Activated CD4-positive, alpha-beta T cell treated with anti-CD3 and anti-CD28 coated beads, Interleukin-2, Interleukin-6, amounts not matched to agents 100 ng/mL and 50 ng/mL, durations not matched to agents 16 hours and 8 hours (primary cell): ENCODE results near the gene LMNTD2.
A peak's percentile ranks its signal among the peaks of the same experiment; 100 is the strongest.
"Not testable (repeated sequence)": the region's sequence is repeated elsewhere in the genome, so short reads cannot be mapped to it uniquely, and the experiment has no call there.

Experiments used
- DNase-seq: peaks from one replicate; pipeline ENCODE4 v3.0.0-alpha.2; 2020

LMNTD2 gene

GRCh38 chr11:533586-534395, 26.7 kb downstream of the LMNTD2 start:
- no peak for DNase-seq

- DNase-seq: no peak
These were observed 27.5 kb downstream of the LMNTD2 start for GRCh38 chr11:532986-533585.

- no peak for DNase-seq
These were observed 28.0 kb downstream of the LMNTD2 start for GRCh38 chr11:532527-532985.

- DNase-seq: no peak
These were observed 28.5 kb downstream of the LMNTD2 start for GRCh38 chr11:531919-532526.

GRCh38 chr11:530960-531831, 29.3 kb downstream of the LMNTD2 start:
- no peak for DNase-seq

- no peak for DNase-seq
These were observed 30.7 kb downstream of the LMNTD2 start for GRCh38 chr11:529728-530411.

GRCh38 chr11:528815-529727, 31.5 kb downstream of the LMNTD2 start:
- no peak for DNase-seq

- DNase-seq: no peak
These were observed 32.2 kb downstream of the LMNTD2 start for GRCh38 chr11:528166-528814.

- no peak for DNase-seq
These were observed 34.3 kb downstream of the LMNTD2 start for GRCh38 chr11:526192-526591.

GRCh38 chr11:521177-521688, 39.3 kb downstream of the LMNTD2 start:
- DNase-seq: no peak

GRCh38 chr11:520428-521176, 39.9 kb downstream of the LMNTD2 start:
- no peak for DNase-seq

GRCh38 chr11:518463-519202, 41.9 kb downstream of the LMNTD2 start:
- DNase-seq: peak; percentile 93

- DNase-seq: not testable (repeated sequence)
These were observed 43.4 kb downstream of the LMNTD2 start for GRCh38 chr11:516918-517685.

- no peak for DNase-seq
These were observed 44.1 kb downstream of the LMNTD2 start for GRCh38 chr11:516400-516799.

GRCh38 chr11:515131-515530, 45.4 kb downstream of the LMNTD2 start:
- DNase-seq: no peak

- no peak for DNase-seq
These were observed 45.9 kb downstream of the LMNTD2 start for GRCh38 chr11:514606-515005.

- DNase-seq: no peak
These were observed 47.6 kb downstream of the LMNTD2 start for GRCh38 chr11:512761-513595.
